C4-2B (cell line): ENCODE measurements around the gene USP6.
"Not testable (repeated sequence)": the region's sequence is repeated elsewhere in the genome, so short reads cannot be mapped to it uniquely, and the experiment has no call there.

Source experiments
- H3K27ac ChIP-seq: fragments of 450-650 bp; 2 replicates; pipeline ENCODE4 v1.5.1; 2017
- CTCF ChIP-seq: fragments of 450-650 bp; conservative IDR thresholded peaks from 2 replicates; pipeline ENCODE4 v1.5.1; 2017; ENCODE audit warnings: mild to moderate bottlenecking
- ZFX ChIP-seq: fragments of 450-650 bp; IDR thresholded peaks from 2 replicates; pipeline ENCODE4 v1.6.1; 2017

USP6 gene

GRCh38 chr17:5126719-5127488 is 11.1 kb downstream of the USP6 start:
- TF ChIP-seq ZFX, result no peak
- no peak overlapping the region for H3K27ac ChIP-seq

DNA sequence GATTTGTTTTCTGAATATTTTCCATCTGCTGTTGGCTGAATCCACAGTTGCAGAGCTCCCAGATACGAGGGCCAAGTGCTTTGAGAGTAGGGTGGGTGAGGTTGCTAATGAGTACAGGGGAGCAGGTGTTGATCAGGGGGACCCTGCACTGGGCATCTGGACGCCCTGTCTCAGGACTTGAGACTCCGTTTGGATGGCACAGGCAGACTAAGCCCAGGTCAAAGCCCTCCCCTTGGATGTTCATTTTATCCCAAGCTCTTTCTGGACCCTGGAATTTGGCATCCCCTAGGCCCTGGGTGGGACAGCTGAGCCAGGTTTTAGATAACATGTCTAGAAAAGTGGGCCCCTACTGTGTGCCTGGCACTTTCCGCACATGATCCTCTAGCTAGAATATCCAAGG is 12.1 kb downstream of the USP6 start:
- TF ChIP-seq CTCF (no peak), ZFX (no peak)

DNA sequence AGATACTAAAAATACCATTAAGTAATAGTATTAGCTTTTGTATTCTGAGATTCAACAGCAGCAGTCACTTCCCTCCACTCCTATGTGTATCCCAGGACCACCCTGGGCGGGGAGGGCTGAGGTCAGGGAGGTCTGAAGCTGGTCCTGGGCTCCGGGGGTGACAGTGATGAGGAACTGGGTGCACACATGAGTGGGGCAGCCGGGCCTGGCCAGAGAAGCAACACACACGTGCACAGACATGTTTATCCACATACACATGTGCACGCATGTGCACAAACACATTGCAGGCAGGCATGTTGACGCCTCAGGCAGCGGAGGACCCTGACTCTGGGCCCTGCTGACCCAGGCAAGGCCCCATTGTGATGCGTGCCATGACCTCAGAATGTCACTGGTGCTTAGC is 12.6 kb downstream of the USP6 start:
- H3K27ac ChIP-seq, result not testable (repeated sequence)

More for the DNA sequence above, 12.1 kb downstream of the USP6 start:
- no peak overlapping the region for H3K27ac ChIP-seq

DNA sequence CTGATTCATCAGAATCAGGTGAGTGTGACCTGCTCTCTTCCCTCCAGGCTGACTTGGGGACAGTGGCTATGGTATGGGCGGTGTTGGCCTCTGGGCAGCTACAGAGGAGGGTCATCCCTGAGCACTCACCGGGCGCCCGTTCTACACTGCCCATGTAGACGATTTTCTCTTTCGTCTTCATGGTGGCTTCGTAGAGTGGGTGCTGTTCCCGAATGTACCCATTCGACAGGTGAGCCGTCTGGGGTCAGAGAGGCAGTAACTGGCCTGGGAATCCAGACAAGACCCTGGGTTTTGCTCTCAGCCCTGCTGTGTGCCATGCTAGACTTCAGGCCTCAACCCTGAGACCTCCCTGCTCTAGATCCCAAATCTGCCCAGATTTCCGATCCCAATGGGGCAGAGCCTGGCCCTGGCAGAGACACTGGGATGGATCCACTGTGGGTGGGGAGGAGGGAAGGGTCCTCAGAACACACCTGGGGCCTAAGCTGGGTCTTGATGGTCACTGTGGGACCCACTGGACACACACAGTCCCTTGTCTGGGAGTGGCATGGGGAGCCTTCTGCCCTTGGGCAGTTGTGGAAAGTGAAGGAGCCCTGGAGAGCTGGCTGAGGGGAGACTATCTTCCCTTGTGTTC is 13.2 kb downstream of the USP6 start:
- no peak overlapping the region for H3K27ac ChIP-seq
- TF ChIP-seq CTCF (no peak), ZFX (no peak)

DNA sequence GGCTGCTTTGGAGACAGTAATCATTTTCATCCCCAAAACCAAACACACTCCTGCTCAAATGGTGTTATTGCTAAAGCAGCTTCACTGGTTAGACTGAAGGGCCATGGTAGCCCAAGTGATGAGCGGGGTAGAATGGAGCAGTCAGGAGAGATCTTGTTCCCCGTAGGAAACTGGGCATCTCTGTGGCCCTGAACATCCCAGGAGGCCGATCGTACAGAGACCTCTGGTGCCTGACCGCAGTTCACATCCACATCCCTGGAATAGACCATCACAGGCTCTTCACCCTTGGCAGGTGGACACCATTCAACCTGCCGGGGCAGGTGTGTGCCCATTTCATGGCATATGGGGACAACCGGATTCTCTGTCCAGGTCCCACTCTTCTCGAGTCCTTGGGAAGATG is 13.9 kb downstream of the USP6 start:
- H3K27ac ChIP-seq, result not testable (repeated sequence)

DNA sequence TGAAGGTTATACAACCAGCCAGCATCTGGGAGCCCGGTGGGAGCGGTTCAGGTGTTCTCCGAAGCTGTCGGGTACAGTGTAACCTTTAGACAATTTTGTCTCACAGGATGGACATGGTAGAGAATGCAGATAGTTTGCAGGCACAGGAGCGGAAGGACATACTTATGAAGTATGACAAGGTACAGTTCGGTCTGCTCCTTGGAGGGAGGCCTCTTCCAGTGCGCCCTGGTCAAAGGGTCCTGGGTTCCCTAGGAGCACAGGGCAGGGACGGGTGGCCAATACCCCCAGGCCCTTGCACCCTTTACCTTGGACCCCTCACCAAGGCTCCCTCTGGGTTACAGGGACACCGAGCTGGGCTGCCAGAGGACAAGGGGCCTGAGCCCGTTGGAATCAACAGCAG is 14.4 kb downstream of the USP6 start:
- H3K27ac ChIP-seq, result not testable (repeated sequence)

- H3K27ac ChIP-seq, result not testable (repeated sequence)
These were observed 14.9 kb downstream of the USP6 start for GRCh38 chr17:5130687-5131086.

DNA sequence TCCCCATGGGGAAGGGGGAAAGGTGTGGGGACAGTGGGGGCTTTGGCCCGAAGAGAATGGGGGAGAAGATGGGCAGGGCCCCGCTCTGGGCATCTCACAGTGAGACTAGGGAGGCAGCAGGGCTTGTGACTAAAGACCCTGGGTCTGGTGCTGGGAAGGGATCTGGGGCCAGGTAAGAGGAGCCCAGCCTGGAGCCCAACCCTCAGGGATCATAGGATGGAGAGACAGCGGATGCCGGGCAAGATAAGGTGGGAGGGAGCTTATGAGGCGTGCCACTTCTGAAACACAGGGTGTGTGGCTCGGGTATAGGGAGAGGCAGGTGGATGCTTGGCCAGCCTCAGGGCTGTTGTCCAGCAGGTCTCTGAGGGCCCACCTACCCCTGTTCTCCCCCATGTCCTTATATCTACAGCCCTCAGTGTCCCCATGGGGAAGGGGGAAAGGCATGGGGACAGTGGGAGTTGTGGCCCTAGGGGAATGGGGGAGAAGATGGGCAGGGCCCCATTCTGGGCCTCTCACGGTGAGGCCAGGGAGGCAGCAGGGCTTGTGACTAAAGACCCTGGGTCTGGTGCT is 15.4 kb downstream of the USP6 start:
- H3K27ac ChIP-seq, result no peak overlapping the region
- TF ChIP-seq CTCF (no peak), ZFX (no peak)

GRCh38 chr17:5131799-5132502 is 16.1 kb downstream of the USP6 start:
- not testable (repeated sequence) for H3K27ac ChIP-seq

DNA sequence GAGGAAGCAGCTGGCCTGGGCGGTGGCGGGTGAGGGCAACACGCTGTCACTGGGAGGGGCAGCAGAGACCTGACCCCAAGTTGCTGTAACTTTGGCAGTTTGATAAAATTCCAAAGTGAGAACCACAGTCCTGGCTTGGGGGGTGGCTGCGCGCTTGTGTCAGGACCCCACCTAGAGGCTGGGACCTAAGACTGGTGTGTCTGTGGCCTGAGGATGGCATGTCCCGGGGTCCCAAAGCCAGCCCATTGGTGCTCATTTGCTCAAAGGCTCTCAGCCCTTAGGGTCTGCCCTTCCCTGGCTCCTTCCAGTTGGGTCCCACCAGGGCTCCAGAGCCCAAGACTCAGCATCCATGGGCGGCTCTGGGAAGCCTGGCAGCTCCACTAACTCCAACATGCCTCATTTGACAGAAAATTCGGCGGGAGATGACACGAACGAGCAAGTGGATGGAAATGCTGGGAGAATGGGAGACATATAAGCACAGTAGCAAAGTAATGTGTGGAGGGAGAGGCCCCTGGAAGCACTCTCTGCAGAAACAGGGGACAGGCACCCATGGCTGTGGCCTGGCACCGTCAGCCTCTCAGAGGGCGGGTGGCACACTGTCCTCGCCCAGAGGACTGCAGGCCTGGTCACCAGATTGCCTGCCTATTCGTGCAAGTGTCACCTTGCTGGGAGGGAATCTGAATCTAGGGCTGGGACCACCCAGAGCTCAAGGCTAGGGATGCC is 16.8 kb downstream of the USP6 start:
- not testable (repeated sequence) for H3K27ac ChIP-seq

GRCh38 chr17:5133311-5133710 is 17.5 kb downstream of the USP6 start:
- no peak for TF ChIP-seq ZFX
- no peak overlapping the region for H3K27ac ChIP-seq

DNA sequence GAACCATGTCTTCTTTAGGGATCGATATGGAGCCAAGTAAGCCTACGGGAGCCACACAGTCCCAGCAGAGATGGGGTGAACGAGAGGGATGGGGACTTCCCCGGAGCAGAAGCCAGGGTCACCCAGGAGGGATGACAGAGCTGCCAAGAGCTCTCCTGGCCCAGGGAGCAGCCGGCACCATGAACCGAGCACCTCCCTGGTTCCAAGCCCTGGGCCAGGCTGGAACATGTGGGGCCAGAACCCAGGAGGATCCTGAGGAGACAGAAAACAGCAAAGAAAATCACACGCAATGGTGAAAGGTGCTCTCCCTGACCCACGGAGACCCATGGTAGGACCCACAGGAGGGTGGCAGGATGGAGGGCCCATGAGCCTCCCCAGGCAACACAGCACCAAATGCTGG is 18.1 kb downstream of the USP6 start:
- H3K27ac ChIP-seq, result not testable (repeated sequence)

- H3K27ac ChIP-seq, result not testable (repeated sequence)
These were observed 18.7 kb downstream of the USP6 start for GRCh38 chr17:5134571-5134970.

- not testable (repeated sequence) for H3K27ac ChIP-seq
These were observed 19.4 kb downstream of the USP6 start for GRCh38 chr17:5135131-5135712.
